ENCODE results near the gene DENND5A. TPM values are rescaled to one million over a fixed set of nuclear protein-coding genes. Genes with fewer than 3 reads are reported as not detected.

DENND5A gene
- total and polyA plus RNA-seq, 2 donors (not counting 1 experiment from before 2014, with no cell fraction given), result 41.3 to 66.5 TPM

GRCh38 chr11:9230296-9230695 is 34.9 kb downstream of the DENND5A start:
- peaks cover 76% of the 10 kb centered on the region for H3K79me2 ChIP-seq (ENCODE audit: control insufficient read depth, insufficient read depth, low read length)
- no peaks in the 10 kb centered on the region for H3K36me3 ChIP-seq (replicated peaks in 1 of 2; ENCODE audit: control extremely low read depth in 1 of 2, control insufficient read depth in 1 of 2, extremely low read depth in 1 of 2, insufficient read depth in 2 of 2, low read length in 1 of 2)
- no peak for ATAC-seq (ENCODE audit: low read depth)
- H3K4me3 ChIP-seq (ENCODE audit: control extremely low read depth in 1 of 5, extremely low read depth in 1 of 5, insufficient read depth in 1 of 5, low read depth in 2 of 5, low read length in 4 of 5), result no peak overlapping the region
- Mint-ChIP-seq H3K27ac (no peak overlapping the region), H3K4me1 (peaks cover 32% of the 10 kb centered on the region), H3K27me3 (no peaks in the 10 kb centered on the region), H3K9me3 (ENCODE audit: insufficient read depth) (no peaks in the 10 kb centered on the region), H3K4me3 (peak overlapping the region; percentile 84)
- H4K20me1 ChIP-seq (ENCODE audit: control insufficient read depth, insufficient read depth, low read length, poor library complexity, severe bottlenecking), result no peaks in the 10 kb centered on the region
- intact Hi-C loops (cut with micrococcal nuclease), result no loop called here
- H3K27ac ChIP-seq (ENCODE audit: low read length in 2 of 2), result no peak overlapping the region
- no peak for DNase-seq
- H3K4me1 ChIP-seq (ENCODE audit: control insufficient read depth in 2 of 2, insufficient read depth in 2 of 2, low read length in 2 of 2), result peaks cover 12 to 15% of the 10 kb centered on the region in 2 donors
- 93% methylated on average over 3 of the region's 3 CpGs for WGBS (ENCODE audit: insufficient coverage)
- H3K4me2 ChIP-seq (replicated peaks; ENCODE audit: low read depth, low read length, poor library complexity, severe bottlenecking), result no peak overlapping the region
- ChIA-PET POLR2A (interaction anchor here (0.7 kb wide), 2 partner anchors 154 to 156 kb away, joined by 5 to 14 read pairs; partner anchors contain the start of gene IPO7), CTCF (interaction anchor here (1.8 kb wide), 1 partner anchor 11 kb away, joined by 7 read pairs; no protein-coding TSS in a partner anchor)
- H3K9ac ChIP-seq (ENCODE audit: low read length), result no peak overlapping the region
- peaks cover 0 to 6% (median 0%) of the 10 kb centered on the region in 3 donors for H3K9me3 ChIP-seq (ENCODE audit: control extremely low read depth in 1 of 3, control insufficient read depth in 2 of 3, insufficient read depth in 1 of 3, low read length in 2 of 3)
- H3K27me3 ChIP-seq (replicated peaks in 1 of 4; ENCODE audit: control extremely low read depth in 1 of 4, control insufficient read depth in 3 of 4, insufficient read depth in 4 of 4, low read length in 3 of 4), result no peaks in the 10 kb centered on the region
- H2AFZ ChIP-seq (ENCODE audit: insufficient read depth, low read depth, low read length, poor library complexity, severe bottlenecking), result no peak overlapping the region
- TF ChIP-seq, protein P1, sequence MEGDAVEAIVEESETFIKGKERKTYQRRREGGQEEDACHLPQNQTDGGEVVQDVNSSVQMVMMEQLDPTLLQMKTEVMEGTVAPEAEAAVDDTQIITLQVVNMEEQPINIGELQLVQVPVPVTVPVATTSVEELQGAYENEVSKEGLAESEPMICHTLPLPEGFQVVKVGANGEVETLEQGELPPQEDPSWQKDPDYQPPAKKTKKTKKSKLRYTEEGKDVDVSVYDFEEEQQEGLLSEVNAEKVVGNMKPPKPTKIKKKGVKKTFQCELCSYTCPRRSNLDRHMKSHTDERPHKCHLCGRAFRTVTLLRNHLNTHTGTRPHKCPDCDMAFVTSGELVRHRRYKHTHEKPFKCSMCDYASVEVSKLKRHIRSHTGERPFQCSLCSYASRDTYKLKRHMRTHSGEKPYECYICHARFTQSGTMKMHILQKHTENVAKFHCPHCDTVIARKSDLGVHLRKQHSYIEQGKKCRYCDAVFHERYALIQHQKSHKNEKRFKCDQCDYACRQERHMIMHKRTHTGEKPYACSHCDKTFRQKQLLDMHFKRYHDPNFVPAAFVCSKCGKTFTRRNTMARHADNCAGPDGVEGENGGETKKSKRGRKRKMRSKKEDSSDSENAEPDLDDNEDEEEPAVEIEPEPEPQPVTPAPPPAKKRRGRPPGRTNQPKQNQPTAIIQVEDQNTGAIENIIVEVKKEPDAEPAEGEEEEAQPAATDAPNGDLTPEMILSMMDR (IDR thresholded peaks at IDR 0.05), result no peak
- TF ChIP-seq EZH2 (IDR thresholded peaks at IDR 0.05; ENCODE audit: borderline replicate concordance, insufficient read depth, low read depth, low read length, poor library complexity, severe bottlenecking), result no peak

DNA sequence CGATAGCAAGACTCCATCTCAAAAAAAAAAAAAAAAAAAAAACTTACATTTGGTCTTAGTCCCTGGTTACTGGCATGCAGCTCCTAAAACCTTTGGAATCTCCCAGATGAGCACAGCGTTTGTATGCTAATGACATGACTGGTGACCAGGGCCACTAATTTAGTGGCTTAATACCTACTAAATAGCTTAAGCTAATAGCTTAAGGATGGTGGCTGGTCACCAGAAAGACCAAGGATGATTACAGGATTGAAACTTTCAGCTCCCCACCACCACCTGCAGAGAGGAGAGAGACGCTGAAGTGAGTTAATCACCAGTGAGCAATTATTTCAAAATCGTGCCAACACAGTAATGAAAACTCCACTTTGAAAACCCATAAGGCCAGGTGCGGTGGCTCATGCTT is 37.1 kb downstream of the DENND5A start:
- intact Hi-C loops (cut with micrococcal nuclease), result no loop called here
- Mint-ChIP-seq H3K4me3 (no peak overlapping the region), H3K9me3 (ENCODE audit: insufficient read depth) (no peaks in the 10 kb centered on the region), H3K27ac (peak overlapping the region; percentile 32), H3K4me1 (peaks cover 30% of the 10 kb centered on the region), H3K27me3 (no peaks in the 10 kb centered on the region)
- H3K36me3 ChIP-seq (replicated peaks in 1 of 2; ENCODE audit: control extremely low read depth in 1 of 2, control insufficient read depth in 1 of 2, extremely low read depth in 1 of 2, insufficient read depth in 2 of 2, low read length in 1 of 2), result no peaks in the 10 kb centered on the region
- no peak overlapping the region for H2AFZ ChIP-seq (ENCODE audit: insufficient read depth, low read depth, low read length, poor library complexity, severe bottlenecking)
- H3K4me3 ChIP-seq (ENCODE audit: control extremely low read depth in 1 of 5, extremely low read depth in 1 of 5, insufficient read depth in 1 of 5, low read depth in 2 of 5, low read length in 4 of 5), result no peak overlapping the region
- no peak overlapping the region for H3K27ac ChIP-seq (ENCODE audit: low read length in 2 of 2)
- TF ChIP-seq, protein P1 (IDR thresholded peaks at IDR 0.05), result no peak
- ATAC-seq (ENCODE audit: low read depth) (no peak), DNase-seq (no peak)
- POLR2A ChIA-PET, result no interaction called here
- CTCF ChIA-PET, result interaction anchor here (0.6 kb wide), 1 partner anchor 12 kb away, joined by 4 read pairs; no protein-coding TSS in a partner anchor
- 70% methylated on average over 2 of the region's 5 CpGs for WGBS (ENCODE audit: insufficient coverage)
- H3K9ac ChIP-seq (ENCODE audit: low read length), result no peak overlapping the region
- peaks cover 12 to 15% of the 10 kb centered on the region in 2 donors for H3K4me1 ChIP-seq (ENCODE audit: control insufficient read depth in 2 of 2, insufficient read depth in 2 of 2, low read length in 2 of 2)
- H3K9me3 ChIP-seq (ENCODE audit: control extremely low read depth in 1 of 3, control insufficient read depth in 2 of 3, insufficient read depth in 1 of 3, low read length in 2 of 3), result no peaks in the 10 kb centered on the region
- H4K20me1 ChIP-seq (ENCODE audit: control insufficient read depth, insufficient read depth, low read length, poor library complexity, severe bottlenecking), result no peaks in the 10 kb centered on the region
- peaks cover 79% of the 10 kb centered on the region for H3K79me2 ChIP-seq (ENCODE audit: control insufficient read depth, insufficient read depth, low read length)
- H3K4me2 ChIP-seq (replicated peaks; ENCODE audit: low read depth, low read length, poor library complexity, severe bottlenecking), result no peak overlapping the region
- H3K27me3 ChIP-seq (replicated peaks in 1 of 4; ENCODE audit: control extremely low read depth in 1 of 4, control insufficient read depth in 3 of 4, insufficient read depth in 4 of 4, low read length in 3 of 4), result no peaks in the 10 kb centered on the region
